Kidney (tissue), 14 donors: ENCODE measurements around the gene LENG1. TPM values are rescaled to one million over a fixed set of nuclear protein-coding genes. Genes with fewer than 3 reads are reported as not detected.
A peak's percentile ranks its signal among the peaks of the same experiment; 100 is the strongest.

ENCODE experiments used
- DNase-seq, 5 donors: peaks; one replicate each; pipeline ENCODE4 v3.0.0-alpha.2; 2013 to 2020
- FAIRE-seq: peaks from 2 replicates; lab custom pipeline; 2012; peaks lifted over from hg19 to GRCh38; lab: Jason Lieb, UNC
- H3K27ac ChIP-seq, 2 donors: one replicate each; pipeline ENCODE4 v1.7.0; 2013; ENCODE audit warnings: low read depth in 2 of 2, low read length in 2 of 2, inconsistent platforms in 1 of 2
- H3K27me3 ChIP-seq: one replicate; pipeline ENCODE4 v1.7.1; 2013; ENCODE audit warnings: low read length, inconsistent platforms; ENCODE audit not compliant: control insufficient read depth, insufficient read depth
- H3K36me3 ChIP-seq, 3 donors: one replicate each; pipeline versions ENCODE4 v1.7.0 to v1.7.1; 2013; ENCODE audit warnings: low read length in 3 of 3, control low read depth in 1 of 3, inconsistent platforms in 1 of 3; ENCODE audit not compliant: insufficient read depth in 3 of 3, control insufficient read depth in 2 of 3
- H3K4me1 ChIP-seq, 3 donors: one replicate each; pipeline versions ENCODE4 v1.7.0 to v1.7.1; 2013; ENCODE audit warnings: low read length in 3 of 3, inconsistent platforms in 1 of 3, low read depth in 1 of 3; ENCODE audit not compliant: control insufficient read depth in 2 of 3, insufficient read depth in 2 of 3
- H3K4me3 ChIP-seq, 3 donors: one replicate each; pipeline versions ENCODE4 v1.7.0 to v1.8.1; 2013; ENCODE audit warnings: low read length in 3 of 3, control low read depth in 1 of 3, inconsistent platforms in 1 of 3
- H3K9ac ChIP-seq, 3 donors: one replicate each; pipeline versions ENCODE4 v1.7.0 to v1.7.1; 2013; ENCODE audit warnings: low read length in 3 of 3, control low read depth in 1 of 3, inconsistent platforms in 1 of 3
- H3K9me3 ChIP-seq, 3 donors: one replicate each; pipeline versions ENCODE4 v1.7.0 to v1.7.1; 2013; ENCODE audit warnings: low read length in 3 of 3, control low read depth in 1 of 3, inconsistent platforms in 1 of 3; ENCODE audit not compliant: control insufficient read depth in 2 of 3, insufficient read depth in 1 of 3
- intact Hi-C: fragments of 100-400 bp; cut with DNase I; formaldehyde crosslinking; loops from one replicate; pipeline ENCODE4 v1.11.1; 2022
- polyA plus RNA-seq: library from polyadenylated mRNA; stranded (reverse); fragments of 350-450 nt; fragmentation: Illumina TruSeq; extraction: RNeasy Lipid Tissue Mini Kit (QIAGEN cat#74804); gene quantifications from one replicate; pipeline ENCODE4 v1.2.3, GENCODE V29; 2014; ENCODE audit warnings: low read depth, low replicate concordance; ENCODE audit not compliant: insufficient read depth
- total RNA-seq: library from RNA; stranded (reverse); fragmentation: NEBNext Ultra II Directional; extraction: Animal tissue kit (Norgen Biotek cat#: 25700); gene quantifications from one replicate; pipeline ENCODE4 v1.2.1, GENCODE V29; 2021
- TF ChIP-seq, protein P1 (sequence below): IDR thresholded peaks from 3 replicates; pipeline ENCODE4 v1.5.1; 2012; ENCODE audit warnings: mild to moderate bottlenecking, moderate library complexity, borderline replicate concordance; ENCODE audit not compliant: insufficient read depth; ENCODE audit errors: extremely low read depth
- donor health status: control.
- donor health status: control.
- donor health status: control.
- donor health status: control.
- donor health status: control.
- donor health status: DM: yes; HTN: yes; CAD: no.
- donor health status: Normal renal cell carcinoma (clear cell type).

Gene LENG1
- total and polyA plus RNA-seq, 2 donors from 2014 or later = 8.0 to 12.2 TPM

- Histone ChIP-seq H3K9ac (no peak overlapping the region), H3K27ac (no peak overlapping the region), H3K9me3 (no peaks in the 10 kb centered on the region), H3K27me3 (no peaks in the 10 kb centered on the region), H3K36me3 (no peaks in the 10 kb centered on the region), H3K4me3 (no peak overlapping the region), H3K4me1 (peaks cover 0 to 3% (median 0%) of the 10 kb centered on the region in 3 donors)
- peak; percentile 93 to 96 (median 94) for DNase-seq
- TF ChIP-seq, protein P1, sequence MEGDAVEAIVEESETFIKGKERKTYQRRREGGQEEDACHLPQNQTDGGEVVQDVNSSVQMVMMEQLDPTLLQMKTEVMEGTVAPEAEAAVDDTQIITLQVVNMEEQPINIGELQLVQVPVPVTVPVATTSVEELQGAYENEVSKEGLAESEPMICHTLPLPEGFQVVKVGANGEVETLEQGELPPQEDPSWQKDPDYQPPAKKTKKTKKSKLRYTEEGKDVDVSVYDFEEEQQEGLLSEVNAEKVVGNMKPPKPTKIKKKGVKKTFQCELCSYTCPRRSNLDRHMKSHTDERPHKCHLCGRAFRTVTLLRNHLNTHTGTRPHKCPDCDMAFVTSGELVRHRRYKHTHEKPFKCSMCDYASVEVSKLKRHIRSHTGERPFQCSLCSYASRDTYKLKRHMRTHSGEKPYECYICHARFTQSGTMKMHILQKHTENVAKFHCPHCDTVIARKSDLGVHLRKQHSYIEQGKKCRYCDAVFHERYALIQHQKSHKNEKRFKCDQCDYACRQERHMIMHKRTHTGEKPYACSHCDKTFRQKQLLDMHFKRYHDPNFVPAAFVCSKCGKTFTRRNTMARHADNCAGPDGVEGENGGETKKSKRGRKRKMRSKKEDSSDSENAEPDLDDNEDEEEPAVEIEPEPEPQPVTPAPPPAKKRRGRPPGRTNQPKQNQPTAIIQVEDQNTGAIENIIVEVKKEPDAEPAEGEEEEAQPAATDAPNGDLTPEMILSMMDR = peak; percentile 87
- no peak for FAIRE-seq
- intact Hi-C loops = no loop called here
Observed at GRCh38 chr19:54168174-54168917, 8.8 kb upstream of the LENG1 start.

GRCh38 chr19:54165222-54165621 is 5.7 kb upstream of the LENG1 start:
- intact Hi-C loops = no loop called here
- TF ChIP-seq, protein P1 = no peak

GRCh38 chr19:54164369-54165068 is 5.0 kb upstream of the LENG1 start:
- no peaks in the 10 kb centered on the region for H3K36me3 ChIP-seq
- H3K9me3 ChIP-seq = no peaks in the 10 kb centered on the region
- H3K27ac ChIP-seq = no peak overlapping the region
- FAIRE-seq (no peak), DNase-seq (peak; percentile 50 to 93 (median 76))
- H3K27me3 ChIP-seq = no peaks in the 10 kb centered on the region
- intact Hi-C loops = no loop called here
- peaks cover 0 to 17% (median 5%) of the 10 kb centered on the region in 3 donors for H3K4me1 ChIP-seq
- H3K4me3 ChIP-seq = no peak overlapping the region
- TF ChIP-seq, protein P1 = no peak
- H3K9ac ChIP-seq = no peak overlapping the region

More at GRCh38 chr19:54165222-54165621, 5.7 kb upstream of the LENG1 start:
- DNase-seq = peak in 1 of 5 donors; percentile 74
- Histone ChIP-seq H3K27me3 (no peaks in the 10 kb centered on the region), H3K9ac (no peak overlapping the region), H3K27ac (no peak overlapping the region), H3K4me3 (no peak overlapping the region), H3K4me1 (peaks cover 0 to 15% (median 5%) of the 10 kb centered on the region in 3 donors), H3K9me3 (no peaks in the 10 kb centered on the region), H3K36me3 (no peaks in the 10 kb centered on the region)
- FAIRE-seq = no peak
